ENCODE results near the gene CRISP1.
"Not testable (repeated sequence)": the region's sequence is repeated elsewhere in the genome, so short reads cannot be mapped to it uniquely, and the experiment has no call there.

CRISP1 gene

GRCh38 chr6:49866485-49866943, at the start of gene CRISP1:
Gene CRISP1 (minus strand): TSS chr6:49866535. CDS start chr6:49857400, 9,135 bp downstream.
- no peak for DNase-seq

GRCh38 chr6:49915035-49915434, 48.7 kb upstream of the CRISP1 start:
- no peak for DNase-seq

GRCh38 chr6:49913636-49914375, 47.5 kb upstream of the CRISP1 start:
- no peak for DNase-seq

GRCh38 chr6:49912196-49912595, 45.9 kb upstream of the CRISP1 start:
- DNase-seq: no peak

- no peak for DNase-seq
These were observed 44.9 kb upstream of the CRISP1 start for GRCh38 chr6:49911252-49911651.

- DNase-seq: no peak
These were observed 43.2 kb upstream of the CRISP1 start for GRCh38 chr6:49909563-49909962.

- DNase-seq: no peak
These were observed 40.2 kb upstream of the CRISP1 start for GRCh38 chr6:49906526-49906925.

GRCh38 chr6:49905296-49905695, 39.0 kb upstream of the CRISP1 start:
- DNase-seq: no peak

GRCh38 chr6:49902856-49903255, 36.5 kb upstream of the CRISP1 start:
- no peak for DNase-seq

- no peak for DNase-seq
These were observed 32.7 kb upstream of the CRISP1 start for GRCh38 chr6:49898904-49899566.

GRCh38 chr6:49895553-49895952, 29.2 kb upstream of the CRISP1 start:
- DNase-seq: not testable (repeated sequence)

- DNase-seq: no peak
These were observed 25.9 kb upstream of the CRISP1 start for GRCh38 chr6:49892280-49892679.

- no peak for DNase-seq
These were observed 24.7 kb upstream of the CRISP1 start for GRCh38 chr6:49890988-49891387.

GRCh38 chr6:49888742-49889431, 22.6 kb upstream of the CRISP1 start:
- no peak for DNase-seq

GRCh38 chr6:49868951-49869529, 2.7 kb upstream of the CRISP1 start:
- no peak for DNase-seq

- no peak for DNase-seq
These were observed 10.1 kb downstream of the CRISP1 start for GRCh38 chr6:49856282-49856681.

- no peak for DNase-seq
These were observed 11.1 kb downstream of the CRISP1 start for GRCh38 chr6:49855221-49855620.

- no peak for DNase-seq
These were observed 13.4 kb downstream of the CRISP1 start for GRCh38 chr6:49852975-49853374.

- peak in 1 of 2 donors; percentile 9 for DNase-seq
These were observed 17.0 kb downstream of the CRISP1 start for GRCh38 chr6:49849213-49849907.

GRCh38 chr6:49847673-49848072, 18.7 kb downstream of the CRISP1 start:
- no peak for DNase-seq

- DNase-seq: no peak
These were observed 19.3 kb downstream of the CRISP1 start for GRCh38 chr6:49847014-49847413.

GRCh38 chr6:49841424-49841823, 24.9 kb downstream of the CRISP1 start:
- no peak for DNase-seq

- DNase-seq: no peak
These were observed 26.4 kb downstream of the CRISP1 start for GRCh38 chr6:49839957-49840356.

Data from bone marrow (tissue), 2 donors.